H1 (cell line): ENCODE data around the gene MCF2L.

Experiments
- EP300 ChIP-seq, 2 experiments: IDR thresholded peaks; 1 replicate in 1 of 2; 2 replicates in 1 of 2; pipeline ENCODE4 v1.6.1; 2011 to 2012; ENCODE audit warnings: low read depth in 2 of 2, low read length in 2 of 2, mild to moderate bottlenecking in 2 of 2, borderline replicate concordance in 1 of 2, inconsistent platforms in 1 of 2, moderate library complexity in 1 of 2
- TAF1 ChIP-seq: IDR thresholded peaks from 2 replicates; pipeline ENCODE4 v1.6.1; 2011; ENCODE audit warnings: mild to moderate bottlenecking, low read depth, low read length
- TF ChIP-seq, protein P1 (sequence below), 3 experiments: IDR thresholded peaks; 1 replicate in 2 of 3; 2 replicates in 1 of 3; pipeline versions ENCODE4 v1.5.1 to v1.6.1; 2011; ENCODE audit warnings: low read length in 3 of 3, mild to moderate bottlenecking in 3 of 3, inconsistent platforms in 2 of 3, low read depth in 1 of 3, moderate library complexity in 1 of 3; ENCODE audit not compliant: insufficient read depth in 1 of 3; ENCODE audit errors: control extremely low read depth in 1 of 3

DNA sequence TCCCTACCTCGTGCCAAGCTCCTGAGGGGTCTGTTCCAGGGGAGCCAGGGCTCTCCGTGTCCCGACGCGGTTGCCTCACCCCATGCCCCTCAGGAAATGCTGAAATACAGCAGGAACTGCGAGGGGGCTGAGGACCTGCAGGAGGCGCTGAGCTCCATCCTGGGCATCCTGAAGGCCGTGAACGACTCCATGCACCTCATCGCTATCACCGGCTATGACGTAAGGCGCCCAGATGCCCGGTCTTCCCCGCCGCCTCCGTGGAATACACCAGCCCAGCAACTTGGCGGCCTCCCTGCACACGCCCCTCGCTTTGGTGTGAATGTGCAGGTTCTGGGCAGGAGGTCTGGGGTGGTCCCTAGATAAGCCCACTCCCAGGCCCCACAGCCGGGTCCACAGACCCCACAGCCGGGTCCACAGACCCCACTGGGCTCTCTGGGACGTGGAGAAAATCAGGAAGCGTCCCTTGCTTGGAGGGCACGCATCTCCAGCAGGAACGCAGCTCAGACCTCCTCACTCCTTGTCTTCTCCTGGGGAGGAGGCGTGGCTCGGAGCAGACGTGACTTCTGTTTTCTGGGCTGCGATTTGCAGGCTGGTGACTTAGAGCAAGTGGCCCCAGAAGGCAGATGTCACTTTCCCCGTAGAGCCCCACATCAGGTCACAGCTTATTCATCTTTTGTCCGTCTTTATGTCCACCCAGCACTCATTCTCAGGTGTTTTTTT lies 117.2 kb downstream of the MCF2L start:
- TF ChIP-seq TAF1 (no peak), EP300 (IDR thresholded peaks at IDR 0.05; ENCODE audit: borderline replicate concordance in 1 of 2, low read depth in 2 of 2, low read length in 2 of 2) (no peak)
- TF ChIP-seq, protein P1, sequence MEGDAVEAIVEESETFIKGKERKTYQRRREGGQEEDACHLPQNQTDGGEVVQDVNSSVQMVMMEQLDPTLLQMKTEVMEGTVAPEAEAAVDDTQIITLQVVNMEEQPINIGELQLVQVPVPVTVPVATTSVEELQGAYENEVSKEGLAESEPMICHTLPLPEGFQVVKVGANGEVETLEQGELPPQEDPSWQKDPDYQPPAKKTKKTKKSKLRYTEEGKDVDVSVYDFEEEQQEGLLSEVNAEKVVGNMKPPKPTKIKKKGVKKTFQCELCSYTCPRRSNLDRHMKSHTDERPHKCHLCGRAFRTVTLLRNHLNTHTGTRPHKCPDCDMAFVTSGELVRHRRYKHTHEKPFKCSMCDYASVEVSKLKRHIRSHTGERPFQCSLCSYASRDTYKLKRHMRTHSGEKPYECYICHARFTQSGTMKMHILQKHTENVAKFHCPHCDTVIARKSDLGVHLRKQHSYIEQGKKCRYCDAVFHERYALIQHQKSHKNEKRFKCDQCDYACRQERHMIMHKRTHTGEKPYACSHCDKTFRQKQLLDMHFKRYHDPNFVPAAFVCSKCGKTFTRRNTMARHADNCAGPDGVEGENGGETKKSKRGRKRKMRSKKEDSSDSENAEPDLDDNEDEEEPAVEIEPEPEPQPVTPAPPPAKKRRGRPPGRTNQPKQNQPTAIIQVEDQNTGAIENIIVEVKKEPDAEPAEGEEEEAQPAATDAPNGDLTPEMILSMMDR (IDR thresholded peaks at IDR 0.05; ENCODE audit: control extremely low read depth in 1 of 3, insufficient read depth in 1 of 3, low read depth in 1 of 3, low read length in 3 of 3) = peak in 2 of 3 experiments; percentile 65 to 77; a peak in 3 of 4 replicates
